ENCODE results near the gene OR51D1.

OR51D1 gene

GRCh38 chr11:4658629-4659445, 21.6 kb downstream of the OR51D1 start:
- no peaks in the 10 kb centered on the region for H3K9me3 ChIP-seq (replicated peaks in 1 of 2; ENCODE audit: control insufficient read depth in 2 of 2, insufficient read depth in 1 of 2, low read depth in 1 of 2, low read length in 2 of 2)
- no peak overlapping the region for H2BK5ac ChIP-seq (ENCODE audit: low read length)
- no peak overlapping the region for H2BK120ac ChIP-seq (ENCODE audit: low read depth, low read length)
- no peak overlapping the region for H3K23ac ChIP-seq (ENCODE audit: low read depth, low read length, poor library complexity)
- no peak overlapping the region for H3K4me3 ChIP-seq (ENCODE audit: low read length in 2 of 2)
- no peak overlapping the region for H3K14ac ChIP-seq (ENCODE audit: low read length)
- H3K27me3 ChIP-seq (ENCODE audit: control insufficient read depth in 3 of 3, insufficient read depth in 3 of 3, low read depth in 1 of 3, low read length in 3 of 3): no peaks in the 10 kb centered on the region
- no peak overlapping the region for H3K27ac ChIP-seq (replicated peaks; ENCODE audit: low read length)
- no peak overlapping the region for H3K9ac ChIP-seq (ENCODE audit: low read depth, low read length, poor library complexity)
- no peak overlapping the region for H4K8ac ChIP-seq (ENCODE audit: low read depth, low read length)
- no peak overlapping the region for H2AK5ac ChIP-seq (ENCODE audit: low read depth, low read length)
- no peak for DNase-seq (ENCODE audit: low spot score)
- H4K91ac ChIP-seq (ENCODE audit: low read depth, low read length, poor library complexity): no peak overlapping the region
- no peak overlapping the region for H2AFZ ChIP-seq (ENCODE audit: low read length)
- no peak overlapping the region for H3K4ac ChIP-seq (ENCODE audit: low read length)
- WGBS, 2 donors (ENCODE audit: extremely low coverage in 2 of 2, insufficient read length in 2 of 2, insufficient replicate concordance in 1 of 2): no CpG with 5 or more reads among the region's 5 CpGs
- no peak overlapping the region for H2BK15ac ChIP-seq (ENCODE audit: low read length)
- no peaks in the 10 kb centered on the region for H3K36me3 ChIP-seq (replicated peaks in 1 of 2; ENCODE audit: control insufficient read depth in 2 of 2, insufficient read depth in 2 of 2, low read length in 2 of 2)
- no peak overlapping the region for H3K18ac ChIP-seq (ENCODE audit: low read length)
- H3K4me2 ChIP-seq (ENCODE audit: insufficient read depth, low read length, poor library complexity, severe bottlenecking): no peak overlapping the region
- no peak overlapping the region for H2BK12ac ChIP-seq (ENCODE audit: low read length)
- H3K4me1 ChIP-seq (ENCODE audit: control insufficient read depth in 2 of 2, insufficient read depth in 1 of 2, low read depth in 1 of 2, low read length in 2 of 2): no peaks in the 10 kb centered on the region
- H3K79me1 ChIP-seq (ENCODE audit: low read depth, low read length): no peaks in the 10 kb centered on the region

- no peak overlapping the region for H3K4ac ChIP-seq (ENCODE audit: low read length)
- no peak overlapping the region for H2BK12ac ChIP-seq (ENCODE audit: low read length)
- no CpG with 5 or more reads among the region's 6 CpGs for WGBS, 2 donors (ENCODE audit: extremely low coverage in 2 of 2, insufficient read length in 2 of 2, insufficient replicate concordance in 1 of 2)
- H3K9ac ChIP-seq (ENCODE audit: low read depth, low read length, poor library complexity): no peak overlapping the region
- no peak for DNase-seq (ENCODE audit: low spot score)
- no peak overlapping the region for H2AFZ ChIP-seq (ENCODE audit: low read length)
- H2BK15ac ChIP-seq (ENCODE audit: low read length): no peak overlapping the region
- no peak overlapping the region for H2BK5ac ChIP-seq (ENCODE audit: low read length)
- no peak overlapping the region for H3K23ac ChIP-seq (ENCODE audit: low read depth, low read length, poor library complexity)
- no peak overlapping the region for H4K8ac ChIP-seq (ENCODE audit: low read depth, low read length)
- H3K27me3 ChIP-seq (ENCODE audit: control insufficient read depth in 3 of 3, insufficient read depth in 3 of 3, low read depth in 1 of 3, low read length in 3 of 3): no peaks in the 10 kb centered on the region
- no peak overlapping the region for H3K27ac ChIP-seq (replicated peaks; ENCODE audit: low read length)
- H3K18ac ChIP-seq (ENCODE audit: low read length): no peak overlapping the region
- H2AK5ac ChIP-seq (ENCODE audit: low read depth, low read length): no peak overlapping the region
- no peak overlapping the region for H4K91ac ChIP-seq (ENCODE audit: low read depth, low read length, poor library complexity)
- H3K9me3 ChIP-seq (replicated peaks in 1 of 2; ENCODE audit: control insufficient read depth in 2 of 2, insufficient read depth in 1 of 2, low read depth in 1 of 2, low read length in 2 of 2): no peaks in the 10 kb centered on the region
- no peak overlapping the region for H3K14ac ChIP-seq (ENCODE audit: low read length)
- no peak overlapping the region for H3K4me3 ChIP-seq (ENCODE audit: low read length in 2 of 2)
- no peaks in the 10 kb centered on the region for H3K4me1 ChIP-seq (ENCODE audit: control insufficient read depth in 2 of 2, insufficient read depth in 1 of 2, low read depth in 1 of 2, low read length in 2 of 2)
- no peak overlapping the region for H3K4me2 ChIP-seq (ENCODE audit: insufficient read depth, low read length, poor library complexity, severe bottlenecking)
- no peaks in the 10 kb centered on the region for H3K79me1 ChIP-seq (ENCODE audit: low read depth, low read length)
- no peaks in the 10 kb centered on the region for H3K36me3 ChIP-seq (replicated peaks in 1 of 2; ENCODE audit: control insufficient read depth in 2 of 2, insufficient read depth in 2 of 2, low read length in 2 of 2)
- H2BK120ac ChIP-seq (ENCODE audit: low read depth, low read length): no peak overlapping the region
These were observed 25.6 kb downstream of the OR51D1 start for GRCh38 chr11:4662876-4663275.

GRCh38 chr11:4664183-4664582, 26.9 kb downstream of the OR51D1 start:
- H3K4me3 ChIP-seq (ENCODE audit: low read length in 2 of 2): no peak overlapping the region
- no peaks in the 10 kb centered on the region for H3K27me3 ChIP-seq (ENCODE audit: control insufficient read depth in 3 of 3, insufficient read depth in 3 of 3, low read depth in 1 of 3, low read length in 3 of 3)
- H3K9ac ChIP-seq (ENCODE audit: low read depth, low read length, poor library complexity): no peak overlapping the region
- no peaks in the 10 kb centered on the region for H3K36me3 ChIP-seq (replicated peaks in 1 of 2; ENCODE audit: control insufficient read depth in 2 of 2, insufficient read depth in 2 of 2, low read length in 2 of 2)
- no peak for DNase-seq (ENCODE audit: low spot score)
- no peak overlapping the region for H3K4me2 ChIP-seq (ENCODE audit: insufficient read depth, low read length, poor library complexity, severe bottlenecking)
- H4K8ac ChIP-seq (ENCODE audit: low read depth, low read length): no peak overlapping the region
- no peak overlapping the region for H2BK12ac ChIP-seq (ENCODE audit: low read length)
- H2AK5ac ChIP-seq (ENCODE audit: low read depth, low read length): no peak overlapping the region
- no peaks in the 10 kb centered on the region for H3K4me1 ChIP-seq (ENCODE audit: control insufficient read depth in 2 of 2, insufficient read depth in 1 of 2, low read depth in 1 of 2, low read length in 2 of 2)
- no peak overlapping the region for H2BK15ac ChIP-seq (ENCODE audit: low read length)
- no peak overlapping the region for H3K23ac ChIP-seq (ENCODE audit: low read depth, low read length, poor library complexity)
- H3K79me1 ChIP-seq (ENCODE audit: low read depth, low read length): no peaks in the 10 kb centered on the region
- no peak overlapping the region for H3K27ac ChIP-seq (replicated peaks; ENCODE audit: low read length)
- H2BK120ac ChIP-seq (ENCODE audit: low read depth, low read length): no peak overlapping the region
- no CpG with 5 or more reads among the region's 3 CpGs for WGBS, 2 donors (ENCODE audit: extremely low coverage in 2 of 2, insufficient read length in 2 of 2, insufficient replicate concordance in 1 of 2)
- no peak overlapping the region for H3K4ac ChIP-seq (ENCODE audit: low read length)
- no peak overlapping the region for H2BK5ac ChIP-seq (ENCODE audit: low read length)
- no peak overlapping the region for H4K91ac ChIP-seq (ENCODE audit: low read depth, low read length, poor library complexity)
- no peak overlapping the region for H3K14ac ChIP-seq (ENCODE audit: low read length)
- no peaks in the 10 kb centered on the region for H3K9me3 ChIP-seq (replicated peaks in 1 of 2; ENCODE audit: control insufficient read depth in 2 of 2, insufficient read depth in 1 of 2, low read depth in 1 of 2, low read length in 2 of 2)
- no peak overlapping the region for H2AFZ ChIP-seq (ENCODE audit: low read length)
- H3K18ac ChIP-seq (ENCODE audit: low read length): no peak overlapping the region

GRCh38 chr11:4664786-4665185, 27.5 kb downstream of the OR51D1 start:
- H2AFZ ChIP-seq (ENCODE audit: low read length): no peak overlapping the region
- H3K27ac ChIP-seq (replicated peaks; ENCODE audit: low read length): no peak overlapping the region
- no peaks in the 10 kb centered on the region for H3K9me3 ChIP-seq (replicated peaks in 1 of 2; ENCODE audit: control insufficient read depth in 2 of 2, insufficient read depth in 1 of 2, low read depth in 1 of 2, low read length in 2 of 2)
- H3K18ac ChIP-seq (ENCODE audit: low read length): no peak overlapping the region
- H2BK12ac ChIP-seq (ENCODE audit: low read length): no peak overlapping the region
- no CpG with 5 or more reads among the region's 3 CpGs for WGBS, 2 donors (ENCODE audit: extremely low coverage in 2 of 2, insufficient read length in 2 of 2, insufficient replicate concordance in 1 of 2)
- no peak overlapping the region for H3K23ac ChIP-seq (ENCODE audit: low read depth, low read length, poor library complexity)
- DNase-seq (ENCODE audit: low spot score): no peak
- H4K8ac ChIP-seq (ENCODE audit: low read depth, low read length): no peak overlapping the region
- no peaks in the 10 kb centered on the region for H3K79me1 ChIP-seq (ENCODE audit: low read depth, low read length)
- H3K27me3 ChIP-seq (ENCODE audit: control insufficient read depth in 3 of 3, insufficient read depth in 3 of 3, low read depth in 1 of 3, low read length in 3 of 3): no peaks in the 10 kb centered on the region
- H2AK5ac ChIP-seq (ENCODE audit: low read depth, low read length): no peak overlapping the region
- H3K4me3 ChIP-seq (ENCODE audit: low read length in 2 of 2): no peak overlapping the region
- H2BK15ac ChIP-seq (ENCODE audit: low read length): no peak overlapping the region
- H3K4me1 ChIP-seq (ENCODE audit: control insufficient read depth in 2 of 2, insufficient read depth in 1 of 2, low read depth in 1 of 2, low read length in 2 of 2): no peaks in the 10 kb centered on the region
- H3K4ac ChIP-seq (ENCODE audit: low read length): no peak overlapping the region
- H2BK5ac ChIP-seq (ENCODE audit: low read length): no peak overlapping the region
- no peak overlapping the region for H3K4me2 ChIP-seq (ENCODE audit: insufficient read depth, low read length, poor library complexity, severe bottlenecking)
- no peak overlapping the region for H3K14ac ChIP-seq (ENCODE audit: low read length)
- H2BK120ac ChIP-seq (ENCODE audit: low read depth, low read length): no peak overlapping the region
- H3K9ac ChIP-seq (ENCODE audit: low read depth, low read length, poor library complexity): no peak overlapping the region
- H4K91ac ChIP-seq (ENCODE audit: low read depth, low read length, poor library complexity): no peak overlapping the region
- H3K36me3 ChIP-seq (replicated peaks in 1 of 2; ENCODE audit: control insufficient read depth in 2 of 2, insufficient read depth in 2 of 2, low read length in 2 of 2): no peaks in the 10 kb centered on the region

Data from neuronal stem cell (in vitro differentiated cells).